Mesodermal cell (in vitro differentiated cells): ENCODE results near the gene KNCN.
A peak's percentile ranks its signal among the peaks of the same experiment; 100 is the strongest.

ENCODE experiments used
- H3K27ac ChIP-seq: 2 replicates; pipeline ENCODE4 v1.7.0; 2013; ENCODE audit warnings: mild to moderate bottlenecking, low read depth, low read length, moderate library complexity; ENCODE audit not compliant: severe bottlenecking
- H3K36me3 ChIP-seq: 2 replicates; pipeline ENCODE4 v1.7.1; 2013; ENCODE audit warnings: mild to moderate bottlenecking, low read length, moderate library complexity; ENCODE audit not compliant: control insufficient read depth, insufficient read depth
- H3K4me1 ChIP-seq: one replicate; pipeline ENCODE4 v1.7.1; 2013; ENCODE audit warnings: mild to moderate bottlenecking, low read length; ENCODE audit not compliant: insufficient read depth, control insufficient read depth, poor library complexity, severe bottlenecking
- H3K4me3 ChIP-seq: 2 replicates; pipeline ENCODE4 v1.7.0; 2013; ENCODE audit warnings: low read length, control low read depth, mild to moderate bottlenecking; ENCODE audit not compliant: insufficient read depth, poor library complexity, severe bottlenecking; ENCODE audit errors: extremely low read depth
- H3K9me3 ChIP-seq: 2 replicates; pipeline ENCODE4 v1.7.1; 2013; ENCODE audit warnings: mild to moderate bottlenecking, low read length, moderate library complexity; ENCODE audit not compliant: control insufficient read depth
- WGBS, 2 experiments: methylation state at CpG; one replicate each; pipeline ENCODE4 v1.1.5; 2013; ENCODE audit warnings: missing lambda C conversion rate in 2 of 2; ENCODE audit not compliant: insufficient coverage in 2 of 2; 5-methylcytosine and 5-hydroxymethylcytosine counted together

The KNCN gene

DNA sequence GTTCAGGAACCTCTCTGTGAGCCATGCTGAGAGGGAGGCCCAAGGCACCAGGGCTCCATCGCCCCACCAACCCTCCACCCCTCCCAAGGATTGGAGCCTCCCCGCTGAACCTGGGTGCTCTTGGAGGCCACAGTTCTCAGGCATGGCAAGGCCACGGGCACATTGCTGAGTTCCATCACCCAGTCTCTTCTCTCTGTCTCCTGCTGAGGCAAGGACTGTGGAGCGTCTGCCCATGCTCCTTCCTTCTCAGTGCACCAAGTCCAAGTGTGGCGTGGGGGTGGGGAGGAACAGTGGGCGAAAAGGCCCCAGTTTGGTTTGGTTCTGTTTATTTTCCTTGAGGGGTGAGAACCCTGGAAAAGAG, 2.8 kb upstream of the KNCN start:
- H3K4me1 ChIP-seq: no peaks in the 10 kb centered on the region

DNA sequence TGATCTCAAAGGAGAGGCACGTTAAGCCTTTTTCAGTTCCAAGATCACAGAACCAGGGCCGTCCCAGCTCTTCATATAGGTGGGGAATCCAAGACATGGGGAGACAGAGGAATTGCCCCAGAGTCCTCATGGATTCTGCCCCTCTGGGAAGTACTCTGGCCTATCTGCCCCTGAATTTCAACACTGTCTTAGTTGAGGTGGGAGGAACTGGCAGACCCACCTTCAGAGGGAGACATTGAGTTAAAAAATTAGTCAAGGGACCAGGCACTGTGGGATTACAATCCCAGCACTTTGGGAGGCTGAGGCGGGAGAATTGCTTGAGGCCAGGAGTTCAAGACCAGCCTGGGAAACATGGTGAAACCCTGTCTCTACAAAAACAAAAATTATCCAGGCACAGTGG, 2.1 kb upstream of the KNCN start:
- WGBS, 2 experiments: 87 to 91% methylated on average over 2 to 3 of the region's 3 CpGs
- Histone ChIP-seq H3K4me1 (no peaks in the 10 kb centered on the region), H3K9me3 (no peaks in the 10 kb centered on the region), H3K27ac (no peak overlapping the region), H3K4me3 (no peak overlapping the region), H3K36me3 (peaks cover 2% of the 10 kb centered on the region)

More for the DNA sequence above, 2.8 kb upstream of the KNCN start:
- Histone ChIP-seq H3K27ac (no peak overlapping the region), H3K9me3 (no peaks in the 10 kb centered on the region), H3K4me3 (no peak overlapping the region), H3K36me3 (peaks cover 8% of the 10 kb centered on the region)
- WGBS, 2 experiments: 80 to 96% methylated on average over 1 to 3 of the region's 6 CpGs

DNA sequence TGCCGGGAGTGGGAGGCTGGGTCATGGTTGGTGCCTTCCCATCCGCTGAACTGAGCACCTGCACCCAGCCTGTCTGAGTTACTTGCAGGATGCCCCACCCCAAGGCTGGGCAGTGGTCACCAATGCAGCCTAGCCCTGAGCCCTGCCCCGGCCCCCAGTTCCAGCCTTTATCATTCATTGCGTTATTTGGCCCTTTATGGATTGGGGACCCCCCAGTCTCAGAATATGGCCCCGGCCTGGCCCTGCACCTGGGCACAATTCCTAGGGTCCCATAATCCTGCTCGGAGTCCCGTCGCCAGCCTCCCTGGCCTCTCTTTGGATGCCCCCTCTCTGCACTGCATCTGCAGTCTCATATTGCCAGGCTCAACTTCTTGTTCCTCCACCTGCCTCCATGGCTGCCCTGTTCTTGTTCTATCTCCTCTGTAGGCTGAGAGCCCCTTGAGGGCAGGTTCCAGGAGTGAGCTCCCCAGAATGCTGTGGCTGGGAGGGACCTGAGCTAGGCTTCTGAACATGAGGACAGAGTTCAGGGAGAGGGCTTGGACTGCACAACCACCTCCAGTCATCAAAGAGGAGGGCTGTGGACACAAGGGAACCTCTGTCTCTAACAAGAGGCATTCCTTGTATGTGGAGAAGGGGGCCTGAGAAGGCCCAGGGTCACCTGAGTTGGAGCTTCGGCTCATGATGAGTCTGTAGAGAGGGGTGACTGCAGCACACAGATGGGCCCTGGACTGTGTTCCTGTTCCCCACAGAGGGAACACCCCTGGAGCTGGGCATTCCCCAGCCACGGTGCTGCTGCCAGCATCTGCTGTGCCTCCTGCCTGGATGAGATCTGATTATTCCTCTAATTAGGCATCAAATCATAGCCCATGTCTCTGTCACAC, 1.1 kb upstream of the KNCN start:
- Histone ChIP-seq H3K36me3 (no peaks in the 10 kb centered on the region), H3K9me3 (no peaks in the 10 kb centered on the region), H3K27ac (no peak overlapping the region), H3K4me1 (no peaks in the 10 kb centered on the region), H3K4me3 (no peak overlapping the region)
- WGBS, 2 experiments: 88 to 95% methylated on average over 10 of the region's 10 CpGs

- Histone ChIP-seq H3K9me3 (no peaks in the 10 kb centered on the region), H3K4me1 (no peaks in the 10 kb centered on the region), H3K27ac (no peak overlapping the region), H3K36me3 (no peaks in the 10 kb centered on the region), H3K4me3 (no peak overlapping the region)
- 79% methylated on average over 15 to 16 of the region's 17 CpGs for WGBS, 2 experiments
Measured at GRCh38 chr1:46550751-46551231, 656 bp downstream of the KNCN start.

DNA sequence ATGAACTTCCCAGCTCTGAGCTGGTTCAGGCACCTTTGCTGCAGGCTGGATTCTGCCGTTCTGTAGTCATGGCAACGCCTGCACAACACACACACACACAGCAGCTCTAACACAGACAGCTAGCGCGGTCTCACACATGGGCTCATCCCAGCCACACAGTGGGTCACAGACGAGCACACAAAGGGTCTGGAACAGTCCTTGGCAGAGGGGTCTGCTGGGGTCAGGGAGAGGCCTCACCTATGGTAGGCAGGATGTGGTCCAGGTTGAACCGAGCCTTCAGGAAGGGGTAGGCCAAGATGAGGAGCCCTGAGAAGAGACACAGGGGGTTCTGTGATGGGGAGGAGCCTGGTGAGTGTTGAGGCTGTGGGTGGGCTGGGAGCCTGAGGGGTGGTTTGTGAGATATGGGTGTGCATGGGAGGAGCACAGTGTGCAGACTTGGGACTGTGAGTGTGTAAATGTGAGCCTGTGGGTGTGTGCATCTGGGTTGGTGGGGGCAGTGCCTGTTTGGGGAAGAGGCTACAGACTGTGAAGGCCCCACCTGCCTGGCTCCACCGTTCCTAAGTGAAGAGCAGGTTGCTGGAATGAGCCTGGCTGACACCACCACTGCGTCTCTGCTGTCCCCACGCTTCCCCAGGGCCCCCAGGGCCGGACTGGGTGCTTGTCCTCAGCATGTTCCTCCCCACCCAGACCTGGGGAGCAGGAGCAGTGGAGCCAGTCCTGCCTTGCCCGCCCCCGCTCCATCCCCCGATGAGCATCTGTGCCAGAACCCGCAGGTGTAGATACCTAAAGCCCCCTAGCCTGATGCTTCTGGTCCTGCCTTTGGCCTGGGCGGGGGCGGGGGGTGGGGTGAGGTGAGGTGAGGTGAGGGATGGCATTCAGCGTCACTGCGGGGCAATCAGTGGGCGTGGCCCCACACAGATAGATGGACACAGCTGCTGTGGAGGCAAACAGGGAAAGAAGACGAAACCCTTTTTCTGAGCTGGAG, 1.5 kb downstream of the KNCN start:
- Histone ChIP-seq H3K4me1 (no peaks in the 10 kb centered on the region), H3K4me3 (no peak overlapping the region), H3K36me3 (no peaks in the 10 kb centered on the region), H3K27ac (peak overlapping the region; percentile 45), H3K9me3 (no peaks in the 10 kb centered on the region)
- 72 to 78% methylated on average over 7 to 17 of the region's 20 CpGs for WGBS, 2 experiments

DNA sequence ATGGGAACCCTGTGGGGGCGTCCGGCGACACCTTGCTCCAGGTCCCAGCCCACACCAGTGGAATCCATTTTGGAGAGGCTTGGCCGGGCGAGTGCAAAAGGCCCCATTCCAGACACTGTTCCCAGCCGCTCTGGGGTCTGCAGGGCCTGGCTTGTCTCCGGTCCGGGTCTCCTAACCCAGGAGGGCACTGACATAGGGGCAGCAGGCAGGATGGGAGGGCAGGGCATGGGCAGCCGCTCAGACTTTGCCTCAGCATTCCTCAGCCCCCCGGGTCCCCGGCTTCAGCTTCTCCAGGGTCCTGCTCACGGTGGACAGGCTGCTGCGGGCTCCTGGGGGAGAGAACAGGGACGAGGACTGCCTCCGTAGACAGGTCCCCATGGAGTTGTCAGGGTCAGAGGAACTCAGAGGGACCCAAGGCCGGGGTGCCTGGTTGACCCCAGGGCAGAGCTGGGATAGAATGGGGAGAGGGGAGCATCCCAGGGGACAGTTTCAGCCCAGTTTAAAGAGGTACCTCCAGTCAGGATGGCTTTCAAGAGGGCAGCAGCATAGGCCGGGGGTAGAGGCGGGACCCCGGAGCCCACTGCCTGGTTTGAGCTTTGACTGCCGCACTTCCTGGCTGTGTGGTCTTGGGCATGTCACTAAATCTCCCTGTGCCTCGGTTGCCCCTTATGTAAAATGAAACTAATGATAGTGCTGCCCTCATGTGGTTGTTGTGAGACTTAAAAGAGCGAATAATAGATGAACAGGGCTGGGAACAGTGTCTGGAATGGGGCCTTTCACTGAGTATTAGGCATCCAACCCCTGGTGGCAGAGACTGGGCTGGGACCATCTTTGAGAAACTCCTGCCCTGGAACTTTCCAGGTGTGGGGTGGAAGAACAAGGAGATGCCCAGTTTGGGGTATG, 3.7 kb downstream of the KNCN start:
- Histone ChIP-seq H3K4me3 (no peak overlapping the region), H3K27ac (no peak overlapping the region), H3K9me3 (no peaks in the 10 kb centered on the region), H3K4me1 (peaks cover 4% of the 10 kb centered on the region), H3K36me3 (no peaks in the 10 kb centered on the region)
- 75 to 84% methylated on average over 14 to 21 of the region's 22 CpGs for WGBS, 2 experiments

DNA sequence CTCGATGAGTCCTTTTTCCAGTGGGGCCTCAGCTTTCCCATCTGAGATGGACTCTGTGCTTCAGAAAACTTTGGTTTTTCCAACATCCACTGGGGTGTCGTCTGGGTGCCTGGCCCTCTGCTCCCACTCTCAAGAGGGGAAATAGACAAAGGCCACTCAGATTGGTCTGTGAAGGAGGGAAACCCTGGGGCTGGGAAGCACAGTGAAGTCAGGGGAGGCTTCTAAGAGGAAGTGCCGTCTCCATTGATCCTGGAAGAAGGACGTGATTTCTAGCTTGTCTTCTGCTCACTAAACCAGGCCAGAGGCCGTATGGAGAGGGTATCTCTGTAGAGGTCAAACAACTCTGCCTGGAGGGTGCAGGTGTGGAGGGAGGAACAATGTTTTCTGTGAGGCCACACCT, 5.2 kb downstream of the KNCN start:
- WGBS, 2 experiments: 63 to 76% methylated on average over 2 to 3 of the region's 5 CpGs
- H3K36me3 ChIP-seq: no peaks in the 10 kb centered on the region
- H3K4me1 ChIP-seq: peaks cover 4% of the 10 kb centered on the region
- no peak overlapping the region for H3K27ac ChIP-seq
- H3K9me3 ChIP-seq: no peaks in the 10 kb centered on the region
- no peak overlapping the region for H3K4me3 ChIP-seq

DNA sequence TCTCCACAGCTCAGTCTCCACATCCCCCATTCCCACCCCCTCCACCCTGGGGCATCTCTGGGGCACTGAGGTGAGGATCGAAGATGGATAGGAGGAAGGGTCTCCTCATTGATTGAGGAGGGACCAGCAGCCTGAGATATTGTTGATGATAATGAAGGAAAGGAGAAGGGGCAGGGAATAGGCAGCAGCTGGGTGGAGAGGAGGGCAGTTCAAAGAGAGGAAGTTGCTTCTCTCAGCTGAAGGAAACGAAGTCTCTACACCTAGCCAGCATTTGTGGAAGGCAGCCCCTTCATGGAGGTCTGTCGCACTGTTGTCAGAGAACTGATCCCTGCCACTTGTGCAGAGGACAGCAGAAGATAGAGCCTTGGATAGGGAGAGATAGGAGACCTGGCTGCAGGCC, 5.7 kb downstream of the KNCN start:
- Histone ChIP-seq H3K4me1 (peaks cover 4% of the 10 kb centered on the region), H3K36me3 (no peaks in the 10 kb centered on the region), H3K4me3 (no peak overlapping the region), H3K9me3 (no peaks in the 10 kb centered on the region), H3K27ac (no peak overlapping the region)
- 83 to 95% methylated on average over 2 to 3 of the region's 3 CpGs for WGBS, 2 experiments

- no peaks in the 10 kb centered on the region for H3K36me3 ChIP-seq
- H3K9me3 ChIP-seq: no peaks in the 10 kb centered on the region
- no peak overlapping the region for H3K27ac ChIP-seq
- 70% methylated on average over 2 to 3 of the region's 5 CpGs for WGBS, 2 experiments
- H3K4me3 ChIP-seq: peak overlapping the region; percentile 2
- peaks cover 4% of the 10 kb centered on the region for H3K4me1 ChIP-seq
Measured at GRCh38 chr1:46544561-46545240, 6.7 kb downstream of the KNCN start.
